ENCODE measurements around the gene GALNT10.

GALNT10 gene

DNA sequence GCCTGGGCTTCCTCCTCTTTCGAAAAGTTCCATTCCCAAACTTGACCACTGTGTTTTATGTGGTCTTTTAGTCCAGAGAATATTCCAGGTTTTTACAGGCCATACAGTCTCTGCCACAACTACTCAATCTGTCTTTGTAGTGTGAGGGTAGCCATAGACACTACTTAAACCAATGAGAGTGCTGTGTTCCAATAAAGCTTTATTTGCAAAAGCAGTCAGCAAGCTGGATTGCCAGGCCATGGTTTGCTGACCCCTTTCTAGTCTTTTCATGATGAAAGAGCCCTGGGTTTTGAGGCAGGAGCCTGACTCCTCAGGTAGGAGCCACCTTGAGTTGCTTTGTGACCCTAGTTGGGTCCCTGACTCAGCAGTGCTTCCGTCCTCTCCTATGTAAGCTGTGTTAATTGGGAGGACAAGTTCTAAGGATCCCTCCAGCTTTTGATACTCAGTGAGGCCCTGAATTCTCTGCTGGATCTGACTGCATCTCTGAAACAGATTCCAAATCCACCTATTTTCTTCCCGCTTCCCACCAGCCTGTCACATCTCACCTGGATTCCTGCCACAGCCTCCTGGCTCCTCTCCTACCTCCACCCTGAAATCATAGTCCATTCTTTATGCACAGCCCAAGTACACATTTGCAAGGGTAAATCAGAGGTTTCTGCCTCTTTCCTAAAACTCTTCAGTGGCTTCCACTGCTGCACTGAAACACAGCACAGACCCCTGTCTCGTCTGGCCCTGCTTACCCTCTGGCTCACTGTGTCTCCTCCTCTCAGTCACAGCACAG lies 13.5 kb downstream of the GALNT10 start:
- no peak for DNase-seq (ENCODE audit: low read depth)

DNA sequence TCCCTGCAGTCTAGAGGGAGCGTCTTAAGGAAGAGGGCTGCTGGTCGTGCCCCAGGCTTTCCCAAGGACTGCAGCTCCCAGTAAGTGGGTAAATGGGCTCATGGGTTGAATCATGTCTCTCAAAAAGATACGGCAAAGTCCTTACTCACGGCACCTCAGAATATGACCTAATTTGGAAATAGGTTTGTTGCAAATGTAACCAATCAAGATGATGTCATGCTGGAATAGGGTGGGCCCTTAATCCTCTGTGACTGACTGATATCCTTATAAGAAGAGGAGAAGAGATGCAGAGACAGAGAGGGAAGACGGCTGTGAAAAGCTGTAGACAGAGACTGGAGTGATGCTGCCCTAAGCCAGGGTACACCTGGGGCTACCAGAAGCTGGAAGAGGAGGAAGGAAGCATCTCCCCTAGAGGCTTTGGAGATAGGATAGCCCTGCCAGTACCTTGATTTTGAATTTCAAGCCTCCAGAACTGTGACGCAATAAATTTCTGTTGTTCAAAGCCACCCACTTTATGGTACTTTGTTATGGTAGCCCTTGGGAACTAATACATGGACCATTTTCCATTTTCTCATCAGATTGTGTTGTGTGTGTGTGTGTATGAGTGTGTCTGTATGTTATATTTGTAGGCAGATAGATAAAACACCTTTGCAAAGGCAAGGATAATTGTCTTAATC lies 15.0 kb downstream of the GALNT10 start:
- no peak for DNase-seq (ENCODE audit: low read depth)

- DNase-seq (ENCODE audit: low read depth) = no peak
These were observed 15.8 kb downstream of the GALNT10 start for GRCh38 chr5:154206311-154206710.

GRCh38 chr5:154207204-154207603 lies 16.7 kb downstream of the GALNT10 start:
- no peak for DNase-seq (ENCODE audit: low read depth)

GRCh38 chr5:154209591-154210081 lies 19.1 kb downstream of the GALNT10 start:
- no peak for DNase-seq (ENCODE audit: low read depth)

DNA sequence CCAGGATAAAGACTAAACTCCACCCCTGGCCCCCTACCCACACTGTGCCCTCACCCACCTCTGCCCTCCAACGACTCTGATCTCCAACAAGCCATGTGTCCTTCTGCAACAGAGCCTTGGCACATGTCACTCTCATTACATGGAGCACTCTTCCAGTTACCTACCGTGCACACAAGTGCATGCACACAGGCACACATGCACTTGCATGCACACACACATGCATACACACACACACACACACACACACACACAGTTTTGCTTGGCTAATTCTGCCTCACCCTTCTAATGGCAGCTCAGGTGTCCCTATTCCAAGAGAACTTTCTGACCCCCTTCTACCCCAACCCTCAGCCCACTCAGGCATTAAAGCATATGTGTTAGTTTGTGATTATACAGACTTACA lies 19.6 kb downstream of the GALNT10 start:
- DNase-seq (ENCODE audit: low read depth) = no peak

GRCh38 chr5:154211641-154212390 lies 21.3 kb downstream of the GALNT10 start:
- no peak for DNase-seq (ENCODE audit: low read depth)

DNA sequence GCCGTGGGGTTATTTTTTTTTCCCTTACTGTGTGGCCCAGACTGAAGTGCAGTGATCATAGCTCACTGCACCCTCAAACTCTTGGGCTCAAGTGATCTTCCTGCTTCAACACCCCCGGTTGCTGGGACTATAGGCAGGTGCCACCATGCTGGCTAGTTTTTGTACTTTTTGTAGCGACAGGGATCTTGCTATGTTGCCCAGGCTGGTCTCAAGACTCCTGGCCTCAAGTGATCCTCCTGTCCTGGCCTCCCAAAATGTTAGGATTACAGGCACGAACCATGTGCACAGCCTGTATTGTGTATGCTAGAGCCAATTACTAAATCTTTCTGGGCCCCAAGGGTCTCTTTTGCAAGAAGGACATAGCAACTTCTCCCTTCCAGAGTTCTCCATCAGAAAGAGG lies 23.1 kb downstream of the GALNT10 start:
- DNase-seq (ENCODE audit: low read depth) = no peak

DNA sequence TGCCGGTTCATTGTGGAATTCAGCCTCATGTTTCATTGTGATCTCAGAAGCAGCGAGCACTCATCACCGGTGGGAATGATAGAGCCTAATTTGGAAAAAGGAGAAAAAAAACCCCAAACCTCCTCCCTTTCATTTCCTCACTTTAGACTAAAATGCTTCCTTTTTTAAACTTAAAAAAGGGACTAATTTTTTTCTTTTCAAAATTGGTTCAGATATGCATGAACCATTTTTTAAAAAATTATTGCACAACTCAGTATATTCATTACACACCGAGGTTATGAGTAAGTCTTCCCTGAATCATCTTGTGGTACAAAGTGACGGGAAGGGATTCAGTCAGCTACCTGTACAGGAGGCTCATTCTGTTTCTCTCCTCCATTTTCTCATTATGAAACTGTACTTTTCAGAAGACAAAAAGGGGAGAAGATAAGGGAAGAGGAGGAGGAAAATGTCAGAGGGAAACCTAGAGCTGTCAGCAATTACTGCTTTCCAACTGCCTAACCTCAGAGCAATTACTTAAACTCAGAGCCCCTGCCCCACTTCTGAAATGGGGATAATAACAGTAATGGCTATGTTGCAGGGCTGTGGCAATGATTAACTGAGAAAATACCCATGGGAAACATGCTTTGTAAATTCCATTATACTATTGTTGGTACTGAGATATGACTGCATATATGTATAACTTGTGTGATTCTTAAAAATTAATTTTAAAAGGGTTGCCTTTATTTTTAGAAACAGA lies 24.0 kb downstream of the GALNT10 start:
- peak; percentile 62 for DNase-seq (ENCODE audit: low read depth)

DNA sequence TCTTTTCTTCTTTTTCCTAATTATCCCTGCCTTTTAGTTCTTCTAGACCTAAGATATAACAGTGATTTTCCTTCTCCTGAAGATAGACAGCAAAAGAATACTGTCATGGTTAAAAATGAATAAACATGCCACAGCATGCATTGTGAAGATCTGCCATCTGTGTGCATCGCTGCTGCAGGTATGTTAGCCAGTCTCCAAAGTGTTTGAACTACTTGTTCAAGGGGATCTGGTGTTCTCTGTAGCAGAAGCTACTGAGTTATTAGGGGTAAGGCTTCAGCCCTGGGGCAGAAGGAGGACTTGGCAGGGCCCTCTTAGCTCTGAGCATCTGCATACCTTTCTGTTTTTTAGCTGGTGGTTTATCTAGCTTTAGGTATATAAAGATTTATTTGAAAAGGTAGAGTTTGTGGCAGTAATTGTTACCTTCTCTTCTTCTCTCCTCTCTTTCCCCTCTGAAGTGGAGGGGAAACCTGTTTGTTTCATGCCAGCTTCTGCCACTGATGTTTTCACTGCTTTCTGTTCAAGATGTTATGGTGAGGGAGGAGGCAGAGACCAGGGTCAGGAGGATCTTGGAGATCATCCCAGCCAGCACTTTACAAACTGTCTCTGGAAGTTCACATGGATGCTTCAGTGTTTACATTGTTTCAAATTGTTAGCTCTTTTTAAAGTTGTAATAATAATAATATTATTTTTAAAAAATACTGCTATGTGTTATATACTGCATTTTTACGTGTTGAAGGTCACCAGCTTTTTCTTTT lies 25.2 kb downstream of the GALNT10 start:
- no peak for DNase-seq (ENCODE audit: low read depth)

GRCh38 chr5:154217462-154217861 lies 26.9 kb downstream of the GALNT10 start:
- no peak for DNase-seq (ENCODE audit: low read depth)

GRCh38 chr5:154218786-154219185 lies 28.3 kb downstream of the GALNT10 start:
- no peak for DNase-seq (ENCODE audit: low read depth)

GRCh38 chr5:154220625-154221024 lies 30.1 kb downstream of the GALNT10 start:
- peak; percentile 69 for DNase-seq (ENCODE audit: low read depth)

DNA sequence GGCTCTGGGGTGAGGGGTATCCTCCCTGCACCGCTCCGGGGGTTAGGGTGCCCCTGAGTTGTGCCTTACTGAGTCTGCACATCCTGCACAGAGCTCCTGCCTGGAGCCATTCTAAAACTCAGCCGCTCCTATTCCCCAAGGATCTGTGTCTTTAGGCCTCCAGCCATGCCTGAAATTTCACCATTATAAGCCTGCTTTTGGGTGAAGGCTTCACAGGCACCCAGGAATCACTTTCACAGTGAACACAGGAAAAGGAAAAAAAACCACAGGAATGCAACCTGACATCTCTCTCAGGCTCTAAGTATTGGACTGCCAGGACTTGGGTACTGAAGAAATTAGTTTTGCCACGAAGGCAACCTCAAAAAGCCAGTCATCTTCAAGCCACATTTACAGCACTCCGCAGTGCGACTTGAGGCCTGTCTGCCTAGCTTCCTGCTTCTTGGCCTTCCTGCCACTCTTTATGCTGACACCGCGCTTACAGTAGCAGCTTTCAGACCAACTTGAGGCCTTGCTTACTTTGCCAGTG lies 30.9 kb downstream of the GALNT10 start:
- DNase-seq (ENCODE audit: low read depth) = peak; percentile 52

GRCh38 chr5:154222414-154222813 lies 31.9 kb downstream of the GALNT10 start:
- no peak for DNase-seq (ENCODE audit: low read depth)

DNA sequence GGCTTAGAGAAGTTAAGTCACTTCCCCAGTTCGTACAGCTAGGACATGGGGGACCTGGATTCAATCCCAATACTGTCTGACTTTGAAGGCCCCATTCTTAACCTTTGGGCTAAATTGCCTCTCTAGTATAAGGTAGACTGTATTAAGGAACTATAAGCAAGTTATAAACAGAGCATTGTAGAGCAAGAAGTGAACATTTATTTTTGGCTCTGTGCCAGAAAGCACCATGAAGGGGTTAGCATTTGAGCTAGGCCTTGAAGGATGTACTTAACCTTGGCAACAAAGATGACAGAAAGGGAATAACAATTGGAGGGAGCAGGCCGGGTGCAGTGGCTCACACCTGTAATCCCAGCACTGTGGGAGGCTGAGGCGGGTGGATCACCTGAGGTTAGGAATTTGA lies 32.8 kb downstream of the GALNT10 start:
- no peak for DNase-seq (ENCODE audit: low read depth)

GRCh38 chr5:154227090-154227489 lies 36.6 kb downstream of the GALNT10 start:
- no peak for DNase-seq (ENCODE audit: low read depth)

DNA sequence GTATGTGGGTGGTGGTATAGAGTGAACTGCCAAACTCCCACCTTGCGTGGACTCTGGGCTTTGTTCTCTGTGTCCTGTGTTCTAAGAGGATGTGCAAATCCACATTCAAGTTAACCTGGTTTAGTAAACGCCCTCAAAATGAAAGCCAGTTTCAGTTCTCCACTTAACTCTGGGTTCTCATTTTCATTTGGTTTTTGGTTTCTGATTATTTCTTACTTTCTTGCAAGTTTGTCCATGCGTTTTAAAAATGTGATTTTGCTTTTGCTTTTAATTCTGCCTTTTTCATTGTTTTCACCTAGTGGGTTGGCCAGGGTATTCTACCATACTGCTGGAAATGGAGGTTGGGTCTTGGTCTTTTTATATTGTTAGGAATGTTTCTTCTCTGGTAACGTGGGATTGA lies 38.2 kb downstream of the GALNT10 start:
- no peak for DNase-seq (ENCODE audit: low read depth)

- DNase-seq (ENCODE audit: low read depth) = no peak
These were observed 40.0 kb downstream of the GALNT10 start for GRCh38 chr5:154230526-154230925.

DNA sequence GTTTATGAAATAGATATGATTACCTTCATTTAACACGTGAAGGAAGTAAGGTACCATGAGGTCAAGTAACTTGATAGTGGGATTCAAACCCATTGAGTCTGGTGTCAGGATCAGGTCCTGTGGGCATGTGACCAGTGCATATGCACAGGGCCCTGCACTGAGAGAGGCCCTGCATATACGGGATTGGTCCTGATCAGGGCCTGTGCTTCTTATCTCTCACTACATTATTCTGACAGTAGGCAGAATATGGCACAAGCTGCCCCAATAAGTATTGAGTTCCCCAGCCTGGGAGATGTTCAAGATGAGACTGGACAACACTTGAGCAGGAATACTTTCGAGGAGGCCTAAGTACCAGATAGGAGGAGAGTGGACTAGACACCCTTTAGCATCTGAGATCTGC lies 44.0 kb downstream of the GALNT10 start:
- no peak for DNase-seq (ENCODE audit: low read depth)

- no peak for DNase-seq (ENCODE audit: low read depth)
These were observed 45.5 kb downstream of the GALNT10 start for GRCh38 chr5:154236011-154236410.
